Kidney (tissue), 14 donors: ENCODE results near the gene KRTAP4-5. TPM values are rescaled to one million over a fixed set of nuclear protein-coding genes. Genes with fewer than 3 reads are reported as not detected.
"Not testable (repeated sequence)": the region's sequence is repeated elsewhere in the genome, so short reads cannot be mapped to it uniquely, and the experiment has no call there.

Source experiments
- DNase-seq, 5 donors: peaks; one replicate each; pipeline ENCODE4 v3.0.0-alpha.2; 2013 to 2020
- FAIRE-seq: peaks from 2 replicates; lab custom pipeline; 2012; peaks lifted over from hg19 to GRCh38; lab: Jason Lieb, UNC
- H3K27ac ChIP-seq, 2 donors: one replicate each; pipeline ENCODE4 v1.7.0; 2013; ENCODE audit warnings: low read depth in 2 of 2, low read length in 2 of 2, inconsistent platforms in 1 of 2
- H3K27me3 ChIP-seq: one replicate; pipeline ENCODE4 v1.7.1; 2013; ENCODE audit warnings: low read length, inconsistent platforms; ENCODE audit not compliant: control insufficient read depth, insufficient read depth
- H3K36me3 ChIP-seq, 3 donors: one replicate each; pipeline versions ENCODE4 v1.7.0 to v1.7.1; 2013; ENCODE audit warnings: low read length in 3 of 3, control low read depth in 1 of 3, inconsistent platforms in 1 of 3; ENCODE audit not compliant: insufficient read depth in 3 of 3, control insufficient read depth in 2 of 3
- H3K4me1 ChIP-seq, 3 donors: one replicate each; pipeline versions ENCODE4 v1.7.0 to v1.7.1; 2013; ENCODE audit warnings: low read length in 3 of 3, inconsistent platforms in 1 of 3, low read depth in 1 of 3; ENCODE audit not compliant: control insufficient read depth in 2 of 3, insufficient read depth in 2 of 3
- H3K4me3 ChIP-seq, 3 donors: one replicate each; pipeline versions ENCODE4 v1.7.0 to v1.8.1; 2013; ENCODE audit warnings: low read length in 3 of 3, control low read depth in 1 of 3, inconsistent platforms in 1 of 3
- H3K9ac ChIP-seq, 3 donors: one replicate each; pipeline versions ENCODE4 v1.7.0 to v1.7.1; 2013; ENCODE audit warnings: low read length in 3 of 3, control low read depth in 1 of 3, inconsistent platforms in 1 of 3
- H3K9me3 ChIP-seq, 3 donors: one replicate each; pipeline versions ENCODE4 v1.7.0 to v1.7.1; 2013; ENCODE audit warnings: low read length in 3 of 3, control low read depth in 1 of 3, inconsistent platforms in 1 of 3; ENCODE audit not compliant: control insufficient read depth in 2 of 3, insufficient read depth in 1 of 3
- intact Hi-C: fragments of 100-400 bp; cut with DNase I; formaldehyde crosslinking; loops from one replicate; pipeline ENCODE4 v1.11.1; 2022
- polyA plus RNA-seq: library from polyadenylated mRNA; stranded (reverse); fragments of 350-450 nt; fragmentation: Illumina TruSeq; extraction: RNeasy Lipid Tissue Mini Kit (QIAGEN cat#74804); gene quantifications from one replicate; pipeline ENCODE4 v1.2.3, GENCODE V29; 2014; ENCODE audit warnings: low read depth, low replicate concordance; ENCODE audit not compliant: insufficient read depth
- total RNA-seq: library from RNA; stranded (reverse); fragmentation: NEBNext Ultra II Directional; extraction: Animal tissue kit (Norgen Biotek cat#: 25700); gene quantifications from one replicate; pipeline ENCODE4 v1.2.1, GENCODE V29; 2021
- TF ChIP-seq, protein P1 (sequence below): IDR thresholded peaks from 3 replicates; pipeline ENCODE4 v1.5.1; 2012; ENCODE audit warnings: mild to moderate bottlenecking, moderate library complexity, borderline replicate concordance; ENCODE audit not compliant: insufficient read depth; ENCODE audit errors: extremely low read depth
- donor health status: control.
- donor health status: control.
- donor health status: control.
- donor health status: control.
- donor health status: control.
- donor health status: DM: yes; HTN: yes; CAD: no.
- donor health status: Normal renal cell carcinoma (clear cell type).

The KRTAP4-5 gene
- total and polyA plus RNA-seq, 2 donors from 2014 or later: not detected

DNA sequence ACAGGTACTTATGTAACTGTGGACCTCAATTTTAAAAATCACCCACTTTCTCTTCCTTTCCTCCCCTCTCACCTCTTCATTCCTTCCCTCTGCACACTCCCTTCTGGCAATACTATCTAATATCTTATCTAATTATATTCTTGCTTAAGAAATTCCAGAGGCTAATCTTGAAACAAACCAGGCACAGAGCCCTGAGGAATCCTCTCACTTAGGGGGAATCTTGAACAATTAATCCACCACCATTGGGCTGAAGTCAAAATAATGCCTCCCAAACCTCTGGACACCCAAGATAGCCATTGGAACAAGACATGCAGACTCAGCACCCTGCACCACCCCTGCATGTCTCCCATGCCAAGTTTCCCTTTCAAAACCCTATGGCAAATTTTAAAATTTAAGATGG, 8.3 kb downstream of the KRTAP4-5 start:
- Histone ChIP-seq H3K9ac (no peak overlapping the region), H3K9me3 (peaks cover 0 to 9% (median 2%) of the 10 kb centered on the region in 3 donors), H3K4me1 (no peaks in the 10 kb centered on the region), H3K27me3 (no peaks in the 10 kb centered on the region), H3K4me3 (no peak overlapping the region), H3K27ac (no peak overlapping the region), H3K36me3 (no peaks in the 10 kb centered on the region)
- intact Hi-C loops: no loop called here
- FAIRE-seq: no peak
- no peak for DNase-seq
- TF ChIP-seq, protein P1, sequence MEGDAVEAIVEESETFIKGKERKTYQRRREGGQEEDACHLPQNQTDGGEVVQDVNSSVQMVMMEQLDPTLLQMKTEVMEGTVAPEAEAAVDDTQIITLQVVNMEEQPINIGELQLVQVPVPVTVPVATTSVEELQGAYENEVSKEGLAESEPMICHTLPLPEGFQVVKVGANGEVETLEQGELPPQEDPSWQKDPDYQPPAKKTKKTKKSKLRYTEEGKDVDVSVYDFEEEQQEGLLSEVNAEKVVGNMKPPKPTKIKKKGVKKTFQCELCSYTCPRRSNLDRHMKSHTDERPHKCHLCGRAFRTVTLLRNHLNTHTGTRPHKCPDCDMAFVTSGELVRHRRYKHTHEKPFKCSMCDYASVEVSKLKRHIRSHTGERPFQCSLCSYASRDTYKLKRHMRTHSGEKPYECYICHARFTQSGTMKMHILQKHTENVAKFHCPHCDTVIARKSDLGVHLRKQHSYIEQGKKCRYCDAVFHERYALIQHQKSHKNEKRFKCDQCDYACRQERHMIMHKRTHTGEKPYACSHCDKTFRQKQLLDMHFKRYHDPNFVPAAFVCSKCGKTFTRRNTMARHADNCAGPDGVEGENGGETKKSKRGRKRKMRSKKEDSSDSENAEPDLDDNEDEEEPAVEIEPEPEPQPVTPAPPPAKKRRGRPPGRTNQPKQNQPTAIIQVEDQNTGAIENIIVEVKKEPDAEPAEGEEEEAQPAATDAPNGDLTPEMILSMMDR: no peak

DNA sequence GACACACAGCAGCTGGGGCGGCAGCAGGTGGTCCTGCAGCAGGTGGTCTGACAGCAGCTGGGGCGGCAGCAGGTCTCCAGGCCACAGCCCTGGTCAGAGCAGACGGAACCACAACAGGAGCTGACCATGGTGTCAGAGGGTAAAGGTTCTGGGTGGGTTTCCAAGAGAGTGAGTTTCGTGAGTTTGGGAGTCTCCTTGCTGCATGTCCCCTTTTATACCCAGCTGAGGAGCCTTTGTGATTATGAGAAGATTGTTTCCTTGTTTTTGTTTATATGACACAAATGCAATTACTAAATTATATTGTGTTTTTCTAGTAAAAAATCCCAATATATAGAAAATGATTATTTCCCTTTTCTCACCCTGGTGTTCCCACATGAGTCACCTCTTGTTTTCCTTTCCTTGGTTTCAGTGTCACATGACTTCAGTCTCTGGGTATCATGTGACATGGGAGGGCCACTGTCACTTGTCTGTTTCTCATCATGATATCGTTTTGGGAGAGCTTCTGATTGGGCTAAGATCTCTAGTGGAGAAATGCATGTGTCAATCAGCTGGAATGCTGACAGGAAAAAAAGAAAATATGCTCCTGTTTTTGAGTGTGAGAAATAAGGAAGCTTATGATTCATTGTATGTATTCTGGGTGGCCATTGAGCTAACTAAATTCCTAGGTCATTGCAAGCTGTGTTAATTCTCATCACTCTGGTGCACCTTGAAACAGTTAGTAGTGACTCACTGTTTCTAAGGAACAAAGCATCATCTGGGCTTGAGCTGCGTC, 9.1 kb downstream of the KRTAP4-5 start, which contains the start of gene KRTAP4-6:
KRTAP4-6 (minus strand) TSS at position 185 of the 772 bp plus-strand sequence; CDS start at position 128, 57 bp downstream.
- intact Hi-C loops: no loop called here
- peaks cover 0 to 9% (median 2%) of the 10 kb centered on the region in 3 donors for H3K9me3 ChIP-seq
- no peaks in the 10 kb centered on the region for H3K27me3 ChIP-seq
- TF ChIP-seq, protein P1: no peak
- H3K4me1 ChIP-seq: no peaks in the 10 kb centered on the region
- no peaks in the 10 kb centered on the region for H3K36me3 ChIP-seq
- no peak for FAIRE-seq
- no peak within 1 kb of the TSS for H3K9ac ChIP-seq
- DNase-seq: no peak
- no peak within 1 kb of the TSS for H3K4me3 ChIP-seq
- H3K27ac ChIP-seq: no peak within 1 kb of the TSS

DNA sequence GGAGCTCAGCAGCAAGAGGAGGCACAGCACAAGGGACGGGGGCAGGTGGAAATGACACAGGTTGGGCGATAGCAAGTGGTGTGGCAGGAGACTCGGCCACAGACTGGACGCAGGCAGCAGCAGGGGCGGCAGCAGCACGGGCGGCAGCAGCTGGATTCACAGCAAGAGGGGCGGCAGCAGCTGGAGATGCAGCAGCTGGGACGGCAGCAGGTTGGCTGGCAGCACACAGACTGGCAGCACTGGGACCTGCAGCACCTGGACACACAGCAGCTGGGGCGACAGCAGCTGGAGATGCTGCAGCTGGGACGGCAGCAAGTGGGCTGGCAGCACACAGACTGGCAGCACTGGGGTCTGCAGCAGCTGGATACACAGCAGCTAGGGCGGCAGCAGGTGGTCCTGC, 9.8 kb downstream of the KRTAP4-5 start:
- H3K27me3 ChIP-seq, H3K27ac ChIP-seq, intact Hi-C loops, H3K4me3 ChIP-seq, H3K9ac ChIP-seq, H3K4me1 ChIP-seq, FAIRE-seq, H3K36me3 ChIP-seq, H3K9me3 ChIP-seq: not testable (repeated sequence)
- peak in 1 of 5 donors; percentile 71 for DNase-seq

DNA sequence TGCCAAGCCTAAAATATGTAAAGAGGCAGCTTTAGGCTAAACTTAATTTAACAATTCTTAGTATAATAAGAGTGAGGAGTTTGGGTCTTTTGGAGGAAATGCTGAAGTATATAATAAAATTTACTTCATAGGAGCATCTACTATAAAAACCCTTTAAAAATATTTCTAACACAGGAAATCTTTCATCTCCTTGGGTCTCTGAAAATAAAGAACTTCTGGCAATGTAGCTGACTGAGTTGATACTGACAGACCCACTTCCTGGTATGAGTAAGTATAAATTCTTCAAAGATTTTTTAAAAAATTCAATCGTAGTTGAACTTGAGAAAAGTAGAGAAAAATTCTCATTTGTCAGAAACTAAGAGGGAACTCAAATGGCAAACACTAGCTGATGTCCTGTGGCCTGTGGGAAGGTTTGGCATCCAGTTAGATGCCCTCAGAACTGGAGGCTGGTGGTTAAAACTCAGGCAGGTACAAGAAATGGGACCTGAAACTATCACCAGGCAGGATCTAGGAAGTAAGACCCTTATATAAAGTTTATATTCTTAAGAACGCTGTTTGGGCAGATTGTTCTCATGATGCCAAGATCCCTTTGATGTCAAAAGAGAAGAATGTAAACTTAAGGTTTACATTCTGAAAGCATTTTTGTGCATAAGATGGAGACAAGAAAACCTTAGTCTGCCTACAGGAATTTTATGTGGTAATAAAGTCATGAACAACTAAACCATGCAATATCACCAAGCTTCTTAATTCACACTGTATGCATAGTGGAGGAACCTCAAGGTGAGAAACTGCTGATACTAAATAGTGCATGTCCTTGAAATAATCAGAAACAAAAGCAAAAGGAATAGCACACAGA, 15.5 kb downstream of the KRTAP4-5 start:
- H3K27me3 ChIP-seq: no peaks in the 10 kb centered on the region
- H3K4me3 ChIP-seq: no peak overlapping the region
- peaks cover 0 to 2% (median 2%) of the 10 kb centered on the region in 3 donors for H3K9me3 ChIP-seq
- no peak overlapping the region for H3K27ac ChIP-seq
- TF ChIP-seq, protein P1: no peak
- no peaks in the 10 kb centered on the region for H3K36me3 ChIP-seq
- H3K4me1 ChIP-seq: no peaks in the 10 kb centered on the region
- no peak for FAIRE-seq
- no peak overlapping the region for H3K9ac ChIP-seq
- DNase-seq: no peak
- intact Hi-C loops: no loop called here
